ENCODE results near the gene FNDC10.
"Not testable (repeated sequence)": the region's sequence is repeated elsewhere in the genome, so short reads cannot be mapped to it uniquely, and the experiment has no call there.

- TF ChIP-seq EP300, CTCF (IDR thresholded peaks at IDR 0.05): not testable (repeated sequence)
Observed at GRCh38 chr1:1648265-1648664, 48.3 kb upstream of the FNDC10 start.
